ENCODE results near the gene PPFIA2. TPM values are rescaled to one million over a fixed set of nuclear protein-coding genes. Genes with fewer than 3 reads are reported as not detected.
"Not testable (repeated sequence)": the region's sequence is repeated elsewhere in the genome, so short reads cannot be mapped to it uniquely, and the experiment has no call there.

The PPFIA2 gene
- total RNA-seq, 1 donor from 2014 or later: not detected

- Mint-ChIP-seq H3K9me3 (ENCODE audit: unreplicated experiment) (no peaks in the 10 kb centered on the region), H3K4me1 (ENCODE audit: unreplicated experiment) (no peaks in the 10 kb centered on the region), H3K27me3 (ENCODE audit: unreplicated experiment) (no peaks in the 10 kb centered on the region), H3K27ac (ENCODE audit: unreplicated experiment) (no peak overlapping the region), H3K36me3 (ENCODE audit: low read depth, unreplicated experiment) (no peaks in the 10 kb centered on the region), H3K4me3 (ENCODE audit: unreplicated experiment) (no peak overlapping the region)
- DNase-seq (ENCODE audit: low spot score): no peak
- TF ChIP-seq CTCF (IDR thresholded peaks at IDR 0.05; ENCODE audit: unreplicated experiment): no peak
Measured at GRCh38 chr12:81692008-81692407, 67.1 kb downstream of the PPFIA2 start.

- no peak for DNase-seq (ENCODE audit: low spot score)
- H3K36me3 Mint-ChIP-seq (ENCODE audit: low read depth, unreplicated experiment): no peaks in the 10 kb centered on the region
Measured at GRCh38 chr12:81683881-81684280, 75.3 kb downstream of the PPFIA2 start.

GRCh38 chr12:81679614-81680013 lies 79.5 kb downstream of the PPFIA2 start:
- H3K4me1 Mint-ChIP-seq (ENCODE audit: unreplicated experiment): no peaks in the 10 kb centered on the region
- TF ChIP-seq CTCF (IDR thresholded peaks at IDR 0.05; ENCODE audit: unreplicated experiment): no peak
- no peak overlapping the region for H3K27ac Mint-ChIP-seq (ENCODE audit: unreplicated experiment)
- no peak overlapping the region for H3K4me3 Mint-ChIP-seq (ENCODE audit: unreplicated experiment)
- no peak for DNase-seq (ENCODE audit: low spot score)
- H3K27me3 Mint-ChIP-seq (ENCODE audit: unreplicated experiment): no peaks in the 10 kb centered on the region
- H3K9me3 Mint-ChIP-seq (ENCODE audit: unreplicated experiment): no peaks in the 10 kb centered on the region
- H3K36me3 Mint-ChIP-seq (ENCODE audit: low read depth, unreplicated experiment): no peaks in the 10 kb centered on the region

More at GRCh38 chr12:81683881-81684280, 75.3 kb downstream of the PPFIA2 start:
- no peaks in the 10 kb centered on the region for H3K4me1 Mint-ChIP-seq (ENCODE audit: unreplicated experiment)
- H3K4me3 Mint-ChIP-seq (ENCODE audit: unreplicated experiment): no peak overlapping the region
- H3K27me3 Mint-ChIP-seq (ENCODE audit: unreplicated experiment): no peaks in the 10 kb centered on the region
- no peaks in the 10 kb centered on the region for H3K9me3 Mint-ChIP-seq (ENCODE audit: unreplicated experiment)
- no peak for TF ChIP-seq CTCF (IDR thresholded peaks at IDR 0.05; ENCODE audit: unreplicated experiment)
- H3K27ac Mint-ChIP-seq (ENCODE audit: unreplicated experiment): no peak overlapping the region

GRCh38 chr12:81670759-81671158 lies 88.4 kb downstream of the PPFIA2 start:
- no peak overlapping the region for H3K27ac Mint-ChIP-seq (ENCODE audit: unreplicated experiment)

GRCh38 chr12:81668475-81668874 lies 90.7 kb downstream of the PPFIA2 start:
- no peaks in the 10 kb centered on the region for H3K4me1 Mint-ChIP-seq (ENCODE audit: unreplicated experiment)
- no peak overlapping the region for H3K27ac Mint-ChIP-seq (ENCODE audit: unreplicated experiment)
- DNase-seq (ENCODE audit: low spot score): no peak

More at GRCh38 chr12:81670759-81671158, 88.4 kb downstream of the PPFIA2 start:
- Mint-ChIP-seq H3K36me3 (ENCODE audit: low read depth, unreplicated experiment) (no peaks in the 10 kb centered on the region), H3K4me3 (ENCODE audit: unreplicated experiment) (no peak overlapping the region), H3K4me1 (ENCODE audit: unreplicated experiment) (no peaks in the 10 kb centered on the region), H3K9me3 (ENCODE audit: unreplicated experiment) (no peaks in the 10 kb centered on the region), H3K27me3 (ENCODE audit: unreplicated experiment) (no peaks in the 10 kb centered on the region)
- no peak for DNase-seq (ENCODE audit: low spot score)
- TF ChIP-seq CTCF (IDR thresholded peaks at IDR 0.05; ENCODE audit: unreplicated experiment): no peak

GRCh38 chr12:81659310-81659709 lies 99.8 kb downstream of the PPFIA2 start:
- not testable (repeated sequence) for H3K27ac Mint-ChIP-seq (ENCODE audit: unreplicated experiment); H3K9me3 Mint-ChIP-seq (ENCODE audit: unreplicated experiment); H3K4me1 Mint-ChIP-seq (ENCODE audit: unreplicated experiment); H3K4me3 Mint-ChIP-seq (ENCODE audit: unreplicated experiment); H3K36me3 Mint-ChIP-seq (ENCODE audit: low read depth, unreplicated experiment); H3K27me3 Mint-ChIP-seq (ENCODE audit: unreplicated experiment); DNase-seq (ENCODE audit: low spot score)

More at GRCh38 chr12:81668475-81668874, 90.7 kb downstream of the PPFIA2 start:
- no peaks in the 10 kb centered on the region for H3K9me3 Mint-ChIP-seq (ENCODE audit: unreplicated experiment)
- no peaks in the 10 kb centered on the region for H3K36me3 Mint-ChIP-seq (ENCODE audit: low read depth, unreplicated experiment)
- H3K4me3 Mint-ChIP-seq (ENCODE audit: unreplicated experiment): no peak overlapping the region
- TF ChIP-seq CTCF (IDR thresholded peaks at IDR 0.05; ENCODE audit: unreplicated experiment): no peak
- no peaks in the 10 kb centered on the region for H3K27me3 Mint-ChIP-seq (ENCODE audit: unreplicated experiment)

Data from endothelial cell (in vitro differentiated cells).